Measurements from ENCODE around the gene ETS2. TPM values are rescaled to one million over a fixed set of nuclear protein-coding genes. Genes with fewer than 3 reads are reported as not detected.

The ETS2 gene
- total and polyA plus RNA-seq, 10 of the 15 experiments (the other 5 are each of a cell fraction or from before 2014, with no cell fraction given), result 0.52 to 8.6 (median 3.8) TPM

DNA sequence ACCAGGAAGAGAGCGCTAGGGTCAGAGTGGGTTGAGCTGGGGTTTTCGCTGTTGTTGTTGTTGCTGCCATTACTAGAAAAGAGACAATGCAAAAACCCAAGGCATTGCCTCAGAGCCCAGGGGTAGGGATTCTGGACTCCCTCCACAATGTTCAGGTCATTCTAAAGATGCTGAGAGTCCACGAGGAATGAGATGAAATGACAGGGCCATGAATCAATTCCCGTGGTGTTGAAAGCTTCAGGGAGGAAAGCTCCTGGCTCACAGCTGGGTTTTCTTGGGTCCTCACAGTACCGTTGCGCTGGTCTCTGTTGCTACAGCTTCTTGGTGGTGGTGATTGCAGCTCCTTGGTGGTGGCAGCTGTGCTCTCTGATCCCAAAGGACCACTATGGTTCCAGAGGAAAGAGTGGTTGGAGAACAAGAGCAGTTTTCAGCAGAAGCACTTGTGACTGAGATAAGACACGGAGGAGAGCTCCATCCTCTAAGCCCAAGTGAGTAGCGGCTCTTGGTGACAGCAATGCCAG, 58.2 kb downstream of the ETS2 start:
- H4K20me1 ChIP-seq (ENCODE audit: control insufficient read depth, insufficient read depth), result no peaks in the 10 kb centered on the region
- intact Hi-C loops (cut with micrococcal nuclease; ENCODE audit: unreplicated experiment) (no loop called here), in situ Hi-C loops (cut with MboI) (no loop called here)
- H3K27ac ChIP-seq (ENCODE audit: control insufficient read depth, insufficient read depth), result no peak overlapping the region
- RAD21 ChIA-PET (ENCODE audit: unreplicated experiment), result no interaction called here
- no peak overlapping the region for H3K4me2 ChIP-seq (ENCODE audit: control insufficient read depth, insufficient read depth)
- POLR2A ChIA-PET, result no interaction called here
- H3K36me3 ChIP-seq (ENCODE audit: control insufficient read depth in 2 of 2, insufficient read depth in 2 of 2, low read length in 1 of 2), result no peaks in the 10 kb centered on the region
- no peaks in the 10 kb centered on the region for H3K27me3 ChIP-seq (replicated peaks in 1 of 2; ENCODE audit: control insufficient read depth in 2 of 2, insufficient read depth in 2 of 2, low read length in 1 of 2)
- BruUV-seq (replicated peaks), result no TSS peak
- H3K9me3 ChIP-seq (replicated peaks; ENCODE audit: control insufficient read depth, insufficient read depth, low read length), result no peaks in the 10 kb centered on the region
- SMC1A ChIA-PET (ENCODE audit: uncharacterized antibody, unreplicated experiment), result no interaction called here
- no peak overlapping the region for H2AFZ ChIP-seq (ENCODE audit: control insufficient read depth, low read depth, low read length)
- WGBS (ENCODE audit: insufficient coverage, insufficient replicate concordance, low lambda C conversion rate, missing lambda C conversion rate), result 61% methylated on average over 8 of the region's 8 CpGs
- FAIRE-seq (no peak), DNase-seq (ENCODE audit: low read depth, low spot score) (no peak), ATAC-seq (no peak)
- H3K9ac ChIP-seq (ENCODE audit: control insufficient read depth, insufficient read depth, low read length), result no peak overlapping the region
- H3K4me3 ChIP-seq, result no peak overlapping the region
- no peak for TF ChIP-seq RAD51 (IDR thresholded peaks at IDR 0.05)
- no peak for TF ChIP-seq TAF1 (IDR thresholded peaks at IDR 0.05; ENCODE audit: borderline replicate concordance, low read depth, low read length)
- no peak for TF ChIP-seq NR2C1 (IDR thresholded peaks at IDR 0.05)
- no peak for TF ChIP-seq MEF2B (IDR thresholded peaks at IDR 0.05; ENCODE audit: partially characterized antibody, poor library complexity, severe bottlenecking)
- TF ChIP-seq MYB (IDR thresholded peaks at IDR 0.05; ENCODE audit: borderline replicate concordance, low read depth, low read length), result no peak
- no peak for TF ChIP-seq NRF1 (conservative IDR thresholded peaks at IDR 0.05; ENCODE audit: low read depth, low read length)
- TF ChIP-seq SP1 (IDR thresholded peaks at IDR 0.05; ENCODE audit: low read depth, low read length), result no peak
- TF ChIP-seq ZNF274 (IDR thresholded peaks at IDR 0.05; ENCODE audit: insufficient read depth, insufficient read length), result no peak
- TF ChIP-seq NFIC (IDR thresholded peaks at IDR 0.05; ENCODE audit: low read depth, low read length), result no peak
- no peak for TF ChIP-seq FOXM1 (IDR thresholded peaks at IDR 0.05; ENCODE audit: low read depth, low read length)
- TF ChIP-seq FOXK2 (IDR thresholded peaks at IDR 0.05), result no peak
- TF ChIP-seq RB1 (IDR thresholded peaks at IDR 0.05; ENCODE audit: borderline replicate concordance), result no peak
- no peak for TF ChIP-seq EGR1 (IDR thresholded peaks at IDR 0.05; ENCODE audit: borderline replicate concordance in 1 of 2, low read depth in 2 of 2, low read length in 2 of 2)
- TF ChIP-seq BCL11A (IDR thresholded peaks at IDR 0.05; ENCODE audit: low read depth, low read length), result no peak
- no peak for TF ChIP-seq CHD1 (IDR thresholded peaks at IDR 0.05; ENCODE audit: low read depth, low read length)
- TF ChIP-seq LARP7 (IDR thresholded peaks at IDR 0.05), result no peak
- no peak for TF ChIP-seq TCF12 (IDR thresholded peaks at IDR 0.05; ENCODE audit: low read depth, low read length)
- CTCF ChIA-PET, result no interaction called here
- no peaks in the 10 kb centered on the region for H3K79me2 ChIP-seq (ENCODE audit: control insufficient read depth, insufficient read depth, low read length)
- peaks cover 7% of the 10 kb centered on the region; the same call in 1 of the 2 replicates for H3K4me1 ChIP-seq (ENCODE audit: control insufficient read depth, insufficient read depth, low read length)
